HEK293 (cell line): ENCODE measurements around the gene CD151.

ENCODE experiments used
- KLF16 ChIP-seq: fragments of 450-650 bp; formaldehyde crosslinking; IDR thresholded peaks from 2 replicates; pipeline ENCODE4 v1.5.1; 2017; ENCODE audit warnings: missing biosample characterization, missing genetic modification characterization
- OVOL3 ChIP-seq: fragments of 450-650 bp; formaldehyde crosslinking; IDR thresholded peaks from 2 replicates; pipeline ENCODE4 v1.5.1; 2016; ENCODE audit warnings: missing biosample characterization, missing genetic modification characterization
- YY1 ChIP-seq: fragments of 450-650 bp; formaldehyde crosslinking; IDR thresholded peaks from 2 replicates; pipeline ENCODE4 v1.5.1; 2018; ENCODE audit warnings: missing biosample characterization, missing genetic modification characterization
- ZNF501 ChIP-seq: fragments of 450-650 bp; formaldehyde crosslinking; IDR thresholded peaks from 2 replicates; pipeline ENCODE4 v1.5.1; 2016; ENCODE audit warnings: missing biosample characterization, missing genetic modification characterization
- ZNF521 ChIP-seq: fragments of 450-650 bp; formaldehyde crosslinking; IDR thresholded peaks from 2 replicates; pipeline ENCODE4 v1.5.1; 2017; ENCODE audit warnings: missing biosample characterization, mild to moderate bottlenecking, missing genetic modification characterization
- TF ChIP-seq, protein P1 (sequence below): fragments of 450-650 bp; formaldehyde crosslinking; IDR thresholded peaks from 2 replicates; pipeline ENCODE4 v1.5.1; 2016; ENCODE audit warnings: missing biosample characterization, missing genetic modification characterization
- TF ChIP-seq, protein P2 (sequence below): fragments of 450-650 bp; formaldehyde crosslinking; IDR thresholded peaks from 2 replicates; pipeline ENCODE4 v1.5.1; 2016; ENCODE audit warnings: missing biosample characterization, missing genetic modification characterization
- TF ChIP-seq, protein P3 (sequence below): fragments of 450-650 bp; formaldehyde crosslinking; IDR thresholded peaks from 2 replicates; pipeline ENCODE4 v1.5.1; 2017; ENCODE audit warnings: missing biosample characterization, missing genetic modification characterization
- TF ChIP-seq, protein P4 (sequence below): fragments of 450-650 bp; formaldehyde crosslinking; IDR thresholded peaks from 2 replicates; pipeline ENCODE4 v1.5.1; 2016; ENCODE audit warnings: missing biosample characterization, missing genetic modification characterization

DNA sequence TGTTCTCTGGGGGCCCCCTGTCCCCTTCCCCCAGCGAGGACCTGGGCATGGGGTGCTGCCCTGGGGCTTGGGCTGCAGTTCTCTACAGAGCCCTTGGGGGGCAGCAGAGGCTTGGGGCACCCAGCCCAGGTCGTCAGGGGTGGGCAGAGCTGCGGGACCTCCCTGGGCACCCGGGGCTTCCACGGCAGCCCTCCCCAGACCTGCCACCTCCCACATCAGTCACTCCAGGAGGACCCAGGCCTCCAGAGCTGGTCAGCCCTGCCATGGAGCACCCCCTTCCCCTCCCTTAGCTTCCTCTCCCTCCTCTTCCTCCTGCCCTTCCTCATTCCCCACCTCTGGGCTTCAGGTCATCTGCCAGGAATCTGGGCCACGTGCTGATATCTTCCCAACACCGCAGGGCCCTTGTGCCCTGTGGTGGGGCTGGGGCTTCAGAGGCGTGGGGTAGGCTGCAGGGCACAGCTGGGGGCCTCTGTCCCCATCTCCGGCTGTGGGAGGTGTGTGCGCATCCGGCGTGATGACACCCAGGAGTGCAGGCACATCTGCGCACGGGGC, 15.7 kb downstream of the CD151 start:
- TF ChIP-seq KLF16 (tag by site-specific recombination), result no peak
- TF ChIP-seq, protein P1, sequence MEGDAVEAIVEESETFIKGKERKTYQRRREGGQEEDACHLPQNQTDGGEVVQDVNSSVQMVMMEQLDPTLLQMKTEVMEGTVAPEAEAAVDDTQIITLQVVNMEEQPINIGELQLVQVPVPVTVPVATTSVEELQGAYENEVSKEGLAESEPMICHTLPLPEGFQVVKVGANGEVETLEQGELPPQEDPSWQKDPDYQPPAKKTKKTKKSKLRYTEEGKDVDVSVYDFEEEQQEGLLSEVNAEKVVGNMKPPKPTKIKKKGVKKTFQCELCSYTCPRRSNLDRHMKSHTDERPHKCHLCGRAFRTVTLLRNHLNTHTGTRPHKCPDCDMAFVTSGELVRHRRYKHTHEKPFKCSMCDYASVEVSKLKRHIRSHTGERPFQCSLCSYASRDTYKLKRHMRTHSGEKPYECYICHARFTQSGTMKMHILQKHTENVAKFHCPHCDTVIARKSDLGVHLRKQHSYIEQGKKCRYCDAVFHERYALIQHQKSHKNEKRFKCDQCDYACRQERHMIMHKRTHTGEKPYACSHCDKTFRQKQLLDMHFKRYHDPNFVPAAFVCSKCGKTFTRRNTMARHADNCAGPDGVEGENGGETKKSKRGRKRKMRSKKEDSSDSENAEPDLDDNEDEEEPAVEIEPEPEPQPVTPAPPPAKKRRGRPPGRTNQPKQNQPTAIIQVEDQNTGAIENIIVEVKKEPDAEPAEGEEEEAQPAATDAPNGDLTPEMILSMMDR (tag by site-specific recombination), result peak; percentile 64
- TF ChIP-seq, protein P2, sequence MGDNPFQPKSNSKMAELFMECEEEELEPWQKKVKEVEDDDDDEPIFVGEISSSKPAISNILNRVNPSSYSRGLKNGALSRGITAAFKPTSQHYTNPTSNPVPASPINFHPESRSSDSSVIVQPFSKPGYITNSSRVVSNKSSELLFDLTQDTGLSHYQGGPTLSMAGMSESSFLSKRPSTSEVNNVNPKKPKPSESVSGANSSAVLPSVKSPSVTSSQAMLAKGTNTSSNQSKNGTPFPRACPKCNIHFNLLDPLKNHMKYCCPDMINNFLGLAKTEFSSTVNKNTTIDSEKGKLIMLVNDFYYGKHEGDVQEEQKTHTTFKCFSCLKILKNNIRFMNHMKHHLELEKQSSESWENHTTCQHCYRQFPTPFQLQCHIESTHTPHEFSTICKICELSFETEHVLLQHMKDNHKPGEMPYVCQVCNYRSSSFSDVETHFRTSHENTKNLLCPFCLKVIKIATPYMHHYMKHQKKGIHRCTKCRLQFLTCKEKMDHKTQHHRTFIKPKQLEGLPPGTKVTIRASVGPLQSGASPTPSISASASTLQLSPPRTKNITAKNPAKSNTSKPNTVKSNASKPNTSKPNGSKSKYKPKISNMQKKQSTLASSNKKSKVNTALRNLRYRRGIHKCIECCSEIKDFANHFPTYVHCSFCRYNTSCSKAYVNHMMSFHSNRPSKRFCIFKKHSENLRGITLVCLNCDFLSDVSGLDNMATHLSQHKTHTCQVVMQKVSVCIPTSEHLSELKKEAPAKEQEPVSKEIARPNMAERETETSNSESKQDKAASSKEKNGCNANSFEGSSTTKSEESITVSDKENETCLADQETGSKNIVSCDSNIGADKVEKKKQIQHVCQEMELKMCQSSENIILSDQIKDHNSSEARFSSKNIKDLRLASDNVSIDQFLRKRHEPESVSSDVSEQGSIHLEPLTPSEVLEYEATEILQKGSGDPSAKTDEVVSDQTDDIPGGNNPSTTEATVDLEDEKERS (tag by site-specific recombination), result no peak
- TF ChIP-seq, protein P3, sequence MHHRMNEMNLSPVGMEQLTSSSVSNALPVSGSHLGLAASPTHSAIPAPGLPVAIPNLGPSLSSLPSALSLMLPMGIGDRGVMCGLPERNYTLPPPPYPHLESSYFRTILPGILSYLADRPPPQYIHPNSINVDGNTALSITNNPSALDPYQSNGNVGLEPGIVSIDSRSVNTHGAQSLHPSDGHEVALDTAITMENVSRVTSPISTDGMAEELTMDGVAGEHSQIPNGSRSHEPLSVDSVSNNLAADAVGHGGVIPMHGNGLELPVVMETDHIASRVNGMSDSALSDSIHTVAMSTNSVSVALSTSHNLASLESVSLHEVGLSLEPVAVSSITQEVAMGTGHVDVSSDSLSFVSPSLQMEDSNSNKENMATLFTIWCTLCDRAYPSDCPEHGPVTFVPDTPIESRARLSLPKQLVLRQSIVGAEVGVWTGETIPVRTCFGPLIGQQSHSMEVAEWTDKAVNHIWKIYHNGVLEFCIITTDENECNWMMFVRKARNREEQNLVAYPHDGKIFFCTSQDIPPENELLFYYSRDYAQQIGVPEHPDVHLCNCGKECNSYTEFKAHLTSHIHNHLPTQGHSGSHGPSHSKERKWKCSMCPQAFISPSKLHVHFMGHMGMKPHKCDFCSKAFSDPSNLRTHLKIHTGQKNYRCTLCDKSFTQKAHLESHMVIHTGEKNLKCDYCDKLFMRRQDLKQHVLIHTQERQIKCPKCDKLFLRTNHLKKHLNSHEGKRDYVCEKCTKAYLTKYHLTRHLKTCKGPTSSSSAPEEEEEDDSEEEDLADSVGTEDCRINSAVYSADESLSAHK (tag by site-specific recombination), result no peak
- TF ChIP-seq YY1 (tag by site-specific recombination), result no peak
- TF ChIP-seq, protein P4, sequence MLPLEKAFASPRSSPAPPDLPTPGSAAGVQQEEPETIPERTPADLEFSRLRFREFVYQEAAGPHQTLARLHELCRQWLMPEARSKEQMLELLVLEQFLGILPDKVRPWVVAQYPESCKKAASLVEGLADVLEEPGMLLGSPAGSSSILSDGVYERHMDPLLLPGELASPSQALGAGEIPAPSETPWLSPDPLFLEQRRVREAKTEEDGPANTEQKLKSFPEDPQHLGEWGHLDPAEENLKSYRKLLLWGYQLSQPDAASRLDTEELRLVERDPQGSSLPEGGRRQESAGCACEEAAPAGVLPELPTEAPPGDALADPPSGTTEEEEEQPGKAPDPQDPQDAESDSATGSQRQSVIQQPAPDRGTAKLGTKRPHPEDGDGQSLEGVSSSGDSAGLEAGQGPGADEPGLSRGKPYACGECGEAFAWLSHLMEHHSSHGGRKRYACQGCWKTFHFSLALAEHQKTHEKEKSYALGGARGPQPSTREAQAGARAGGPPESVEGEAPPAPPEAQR (tag by site-specific recombination), result no peak
- no peak for TF ChIP-seq ZNF501
- no peak for TF ChIP-seq ZNF521 (tag by site-specific recombination)
- no peak for TF ChIP-seq OVOL3
